Activated CD4-positive, alpha-beta T cell treated with anti-CD3 and anti-CD28 coated beads, Interleukin-2, Interleukin-6, amounts not matched to agents 100 ng/mL and 50 ng/mL, durations not matched to agents 16 hours and 8 hours (primary cell): Measurements from ENCODE around the gene UPK3BL1.
"Not testable (repeated sequence)": the region's sequence is repeated elsewhere in the genome, so short reads cannot be mapped to it uniquely, and the experiment has no call there.

Experiments used
- DNase-seq: peaks from one replicate; pipeline ENCODE4 v3.0.0-alpha.2; 2020

The UPK3BL1 gene

GRCh38 chr7:102642691-102643090 lies at the start of gene UPK3BL1:
Gene UPK3BL1 (minus strand): TSS chr7:102642791. CDS start chr7:102642741, 50 bp downstream.
- DNase-seq, result not testable (repeated sequence)

GRCh38 chr7:102690602-102691001 lies 48.0 kb upstream of the UPK3BL1 start:
- not testable (repeated sequence) for DNase-seq

GRCh38 chr7:102689436-102690282 lies 47.1 kb upstream of the UPK3BL1 start:
- not testable (repeated sequence) for DNase-seq

GRCh38 chr7:102688299-102689036 lies 45.9 kb upstream of the UPK3BL1 start:
- not testable (repeated sequence) for DNase-seq

- DNase-seq, result not testable (repeated sequence)
Measured at GRCh38 chr7:102682560-102682959, 40.0 kb upstream of the UPK3BL1 start.

GRCh38 chr7:102680780-102681179 lies 38.2 kb upstream of the UPK3BL1 start:
- DNase-seq, result not testable (repeated sequence)

GRCh38 chr7:102675545-102675944 lies 33.0 kb upstream of the UPK3BL1 start:
- DNase-seq, result not testable (repeated sequence)

- not testable (repeated sequence) for DNase-seq
Measured at GRCh38 chr7:102673447-102674067, 31.0 kb upstream of the UPK3BL1 start.

GRCh38 chr7:102671956-102672307 lies 29.3 kb upstream of the UPK3BL1 start:
- DNase-seq, result not testable (repeated sequence)

- DNase-seq, result not testable (repeated sequence)
Measured at GRCh38 chr7:102671166-102671955, 28.8 kb upstream of the UPK3BL1 start, which contains the start of gene POLR2J2. Gene POLR2J2 (minus strand): TSS chr7:102671663. CDS start chr7:102671601, 62 bp downstream.

GRCh38 chr7:102667523-102667922 lies 24.9 kb upstream of the UPK3BL1 start:
- not testable (repeated sequence) for DNase-seq

- not testable (repeated sequence) for DNase-seq
Measured at GRCh38 chr7:102666850-102667249, 24.3 kb upstream of the UPK3BL1 start.

GRCh38 chr7:102664765-102665164 lies 22.2 kb upstream of the UPK3BL1 start:
- not testable (repeated sequence) for DNase-seq

GRCh38 chr7:102649924-102650323 lies 7.3 kb upstream of the UPK3BL1 start, which contains the start of gene SPDYE2B:
Gene SPDYE2B (plus strand): TSS chr7:102650319. CDS start chr7:102652349, 2,030 bp downstream.
- not testable (repeated sequence) for DNase-seq

- DNase-seq, result not testable (repeated sequence)
Measured at GRCh38 chr7:102647813-102648212, 5.2 kb upstream of the UPK3BL1 start.

GRCh38 chr7:102643404-102643803 lies 813 bp upstream of the UPK3BL1 start:
- not testable (repeated sequence) for DNase-seq

GRCh38 chr7:102638848-102639247 lies 3.7 kb downstream of the UPK3BL1 start:
- not testable (repeated sequence) for DNase-seq

GRCh38 chr7:102636956-102637355 lies 5.6 kb downstream of the UPK3BL1 start:
- DNase-seq, result not testable (repeated sequence)

GRCh38 chr7:102635354-102635753 lies 7.2 kb downstream of the UPK3BL1 start:
- DNase-seq, result not testable (repeated sequence)

GRCh38 chr7:102634299-102634698 lies 8.3 kb downstream of the UPK3BL1 start:
- DNase-seq, result not testable (repeated sequence)

- not testable (repeated sequence) for DNase-seq
Measured at GRCh38 chr7:102630622-102631021, 12.0 kb downstream of the UPK3BL1 start.
